ENCODE measurements around the gene AGR3.
A peak's percentile ranks its signal among the peaks of the same experiment; 100 is the strongest.

AGR3 gene

GRCh38 chr7:16881844-16882243 lies at the start of gene AGR3:
TSS of gene AGR3 (minus strand) at chr7:16881983. CDS start at chr7:16878618, 3,365 bp downstream.
- DNase-seq (ENCODE audit: low read depth) = no peak
- H3K4me3 ChIP-seq (ENCODE audit: low read depth, low read length) = no peak within 1 kb of the TSS
- no peak for TF ChIP-seq CTCF (IDR thresholded peaks at IDR 0.05; ENCODE audit: insufficient read depth, low read depth, low read length, missing control alignments)

GRCh38 chr7:16930946-16931345 lies 49.2 kb upstream of the AGR3 start:
- DNase-seq (ENCODE audit: low read depth) = no peak
- TF ChIP-seq CTCF (IDR thresholded peaks at IDR 0.05; ENCODE audit: insufficient read depth, low read depth, low read length, missing control alignments) = no peak

GRCh38 chr7:16929146-16929762 lies 47.5 kb upstream of the AGR3 start:
- DNase-seq (ENCODE audit: low read depth) = peak; percentile 53
- no peak overlapping the region for H3K4me3 ChIP-seq (ENCODE audit: low read depth, low read length)
- no peak for TF ChIP-seq CTCF (IDR thresholded peaks at IDR 0.05; ENCODE audit: insufficient read depth, low read depth, low read length, missing control alignments)

More at GRCh38 chr7:16930946-16931345, 49.2 kb upstream of the AGR3 start:
- no peak overlapping the region for H3K4me3 ChIP-seq (ENCODE audit: low read depth, low read length)

- no peak for TF ChIP-seq CTCF (IDR thresholded peaks at IDR 0.05; ENCODE audit: insufficient read depth, low read depth, low read length, missing control alignments)
- no peak for DNase-seq (ENCODE audit: low read depth)
- no peak overlapping the region for H3K4me3 ChIP-seq (ENCODE audit: low read depth, low read length)
Measured at GRCh38 chr7:16926861-16927260, 45.1 kb upstream of the AGR3 start.

- H3K4me3 ChIP-seq (ENCODE audit: low read depth, low read length) = no peak overlapping the region
- peak; percentile 28 for DNase-seq (ENCODE audit: low read depth)
- peak; percentile 49 for TF ChIP-seq CTCF (IDR thresholded peaks at IDR 0.05; ENCODE audit: insufficient read depth, low read depth, low read length, missing control alignments)
Measured at GRCh38 chr7:16926283-16926682, 44.5 kb upstream of the AGR3 start.

- no peak for DNase-seq (ENCODE audit: low read depth)
Measured at GRCh38 chr7:16925609-16926008, 43.8 kb upstream of the AGR3 start.

More at GRCh38 chr7:16925609-16926008, 43.8 kb upstream of the AGR3 start:
- no peak for TF ChIP-seq CTCF (IDR thresholded peaks at IDR 0.05; ENCODE audit: insufficient read depth, low read depth, low read length, missing control alignments)
- H3K4me3 ChIP-seq (ENCODE audit: low read depth, low read length) = no peak overlapping the region

All from GM12865 (cell line).